Measurements from ENCODE around the gene BTBD2. TPM values are rescaled to one million over a fixed set of nuclear protein-coding genes. Genes with fewer than 3 reads are reported as not detected.

BTBD2 gene
- polyA plus RNA-seq, 1 donor (not counting 4 experiments of a cell fraction or from before 2014, with no cell fraction given) = 22.3 TPM

DNA sequence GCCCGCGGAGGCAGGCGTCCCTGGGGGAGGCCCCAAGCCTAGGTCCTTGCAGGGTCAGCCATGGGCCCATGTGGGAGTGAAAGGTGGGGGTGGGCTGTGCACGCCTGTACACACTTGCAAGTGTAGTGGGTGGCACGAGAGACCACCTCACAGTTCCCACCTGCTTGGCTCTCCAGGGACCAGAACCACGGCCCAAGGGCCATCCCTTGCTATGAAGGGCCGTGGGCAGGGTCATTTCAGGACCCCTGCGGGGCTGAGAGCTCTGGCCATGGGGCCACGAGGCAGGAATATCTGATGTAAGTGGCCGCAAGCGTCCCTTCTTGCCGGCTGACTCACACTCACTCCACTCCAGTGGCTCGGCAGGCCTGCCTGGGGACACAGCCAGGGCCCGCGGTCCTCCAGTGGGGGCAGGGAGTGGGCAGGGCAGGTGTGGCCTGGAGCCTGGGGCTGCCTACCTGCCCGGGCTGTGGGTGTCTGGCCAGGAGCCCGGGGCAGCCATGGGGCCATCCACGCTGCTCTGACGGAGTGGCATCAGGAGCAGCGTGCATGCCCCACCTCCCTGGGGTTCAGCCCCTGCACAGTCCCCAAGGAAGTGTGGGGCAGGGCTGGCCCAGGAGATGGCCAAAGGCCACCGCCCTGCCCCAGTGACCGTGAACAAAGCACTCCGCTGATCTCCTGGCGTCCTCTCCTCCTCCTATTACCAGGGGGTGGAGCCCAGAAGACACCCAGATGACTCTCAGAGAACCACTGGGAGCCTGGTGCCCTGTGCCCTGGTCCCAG lies 44.1 kb upstream of the BTBD2 start:
- peak overlapping the region; percentile 58 for H2AFZ ChIP-seq (ENCODE audit: control insufficient read depth, low read length)
- DNase-seq (ENCODE audit: low read depth, low spot score) (no peak), FAIRE-seq (no peak)
- peak overlapping the region; percentile 77 for H3K9ac ChIP-seq (ENCODE audit: control insufficient read depth, extremely low read depth, insufficient read depth, low read length)
- peaks cover 54% of the 10 kb centered on the region for H3K4me1 ChIP-seq (ENCODE audit: control insufficient read depth, extremely low read depth, insufficient read depth, low read length)
- no peaks in the 10 kb centered on the region for H3K36me3 ChIP-seq (ENCODE audit: control insufficient read depth in 2 of 2, extremely low read depth in 1 of 2, insufficient read depth in 2 of 2, low read length in 2 of 2)
- H3K9me3 ChIP-seq (ENCODE audit: control insufficient read depth, low read depth, low read length) = no peaks in the 10 kb centered on the region
- H3K4me2 ChIP-seq (ENCODE audit: control insufficient read depth, extremely low read depth, insufficient read depth, low read depth, low read length) = peak overlapping the region; percentile 64
- no peaks in the 10 kb centered on the region for H3K79me2 ChIP-seq (ENCODE audit: control insufficient read depth, insufficient read depth, low read length)
- H3K27me3 ChIP-seq (ENCODE audit: control insufficient read depth, extremely low read depth, insufficient read depth, low read length) = no peaks in the 10 kb centered on the region
- peak overlapping the region in 1 of 3 experiments; percentile 2 for H3K4me3 ChIP-seq (ENCODE audit: control insufficient read depth in 2 of 3, extremely low read depth in 1 of 3, insufficient read depth in 2 of 3, low read depth in 1 of 3, low read length in 3 of 3)
- TF ChIP-seq, protein P1, sequence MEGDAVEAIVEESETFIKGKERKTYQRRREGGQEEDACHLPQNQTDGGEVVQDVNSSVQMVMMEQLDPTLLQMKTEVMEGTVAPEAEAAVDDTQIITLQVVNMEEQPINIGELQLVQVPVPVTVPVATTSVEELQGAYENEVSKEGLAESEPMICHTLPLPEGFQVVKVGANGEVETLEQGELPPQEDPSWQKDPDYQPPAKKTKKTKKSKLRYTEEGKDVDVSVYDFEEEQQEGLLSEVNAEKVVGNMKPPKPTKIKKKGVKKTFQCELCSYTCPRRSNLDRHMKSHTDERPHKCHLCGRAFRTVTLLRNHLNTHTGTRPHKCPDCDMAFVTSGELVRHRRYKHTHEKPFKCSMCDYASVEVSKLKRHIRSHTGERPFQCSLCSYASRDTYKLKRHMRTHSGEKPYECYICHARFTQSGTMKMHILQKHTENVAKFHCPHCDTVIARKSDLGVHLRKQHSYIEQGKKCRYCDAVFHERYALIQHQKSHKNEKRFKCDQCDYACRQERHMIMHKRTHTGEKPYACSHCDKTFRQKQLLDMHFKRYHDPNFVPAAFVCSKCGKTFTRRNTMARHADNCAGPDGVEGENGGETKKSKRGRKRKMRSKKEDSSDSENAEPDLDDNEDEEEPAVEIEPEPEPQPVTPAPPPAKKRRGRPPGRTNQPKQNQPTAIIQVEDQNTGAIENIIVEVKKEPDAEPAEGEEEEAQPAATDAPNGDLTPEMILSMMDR (optimal IDR thresholded peaks at IDR 0.05 in 1 of 3, IDR thresholded peaks at IDR 0.05 in 1 of 3, conservative IDR thresholded peaks at IDR 0.05 in 1 of 3; ENCODE audit: extremely low read depth in 1 of 3, insufficient read depth in 2 of 3, low read length in 3 of 3) = no peak
- TF ChIP-seq EZH2 (IDR thresholded peaks at IDR 0.05; ENCODE audit: low read length) = no peak
- peak overlapping the region; percentile 95 for H3K27ac ChIP-seq (ENCODE audit: control insufficient read depth, insufficient read depth, low read length)
- H3K9me1 ChIP-seq (ENCODE audit: control insufficient read depth, extremely low read depth, insufficient read depth, low read length) = no peaks in the 10 kb centered on the region
- dilution Hi-C loops (cut with MboI; ENCODE audit: extremely low pct_ligation_motif_present, low sequenced_read_pairs) = no loop called here
- H4K20me1 ChIP-seq (ENCODE audit: control insufficient read depth, extremely low read depth, insufficient read depth, low read length) = no peaks in the 10 kb centered on the region

DNA sequence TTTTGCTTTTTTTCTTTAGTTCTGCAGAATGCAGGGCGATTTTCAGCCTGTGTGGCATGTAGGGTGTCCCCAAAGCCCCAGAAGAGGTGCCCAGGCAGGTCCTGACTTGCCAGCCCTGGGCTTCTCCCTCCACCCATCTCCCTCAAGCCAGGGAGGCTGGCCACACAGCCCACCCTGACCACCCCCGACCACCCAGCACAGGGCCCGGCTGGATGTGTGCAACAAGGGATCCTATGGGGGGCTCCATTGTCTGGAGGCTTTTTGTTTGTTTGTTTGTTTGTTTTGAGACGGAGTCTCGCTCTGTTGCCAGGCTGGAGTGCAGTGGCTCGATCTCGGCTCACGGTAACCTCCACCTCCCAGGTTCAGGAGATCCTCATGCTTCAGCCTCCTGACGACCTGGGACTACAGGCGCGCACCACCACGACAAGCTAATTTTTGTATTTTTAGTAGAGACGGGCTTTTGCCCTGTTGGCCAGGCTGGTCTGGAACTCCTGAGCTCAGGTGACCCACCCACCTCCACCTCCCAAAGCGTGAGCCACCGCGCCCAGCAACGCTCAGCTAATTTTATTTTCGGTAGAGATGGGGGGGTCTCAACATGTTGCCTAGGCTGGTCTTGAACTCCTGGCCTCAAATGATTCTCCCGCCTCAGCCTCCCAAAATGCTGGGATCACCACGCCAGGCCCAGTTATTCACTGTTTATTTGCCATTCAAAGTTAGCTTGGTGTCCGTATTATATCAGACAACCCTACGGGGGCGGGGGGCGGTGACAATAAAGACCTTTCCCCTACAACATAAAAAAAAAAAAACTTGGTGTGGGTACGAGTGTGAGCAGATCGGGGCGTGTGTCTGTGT lies 43.3 kb upstream of the BTBD2 start:
- Histone ChIP-seq H4K20me1 (ENCODE audit: control insufficient read depth, extremely low read depth, insufficient read depth, low read length) (no peaks in the 10 kb centered on the region), H3K4me1 (ENCODE audit: control insufficient read depth, extremely low read depth, insufficient read depth, low read length) (peaks cover 54% of the 10 kb centered on the region), H2AFZ (ENCODE audit: control insufficient read depth, low read length) (no peak overlapping the region), H3K4me2 (ENCODE audit: control insufficient read depth, extremely low read depth, insufficient read depth, low read depth, low read length) (peak overlapping the region; percentile 64), H3K79me2 (ENCODE audit: control insufficient read depth, insufficient read depth, low read length) (no peaks in the 10 kb centered on the region), H3K9me3 (ENCODE audit: control insufficient read depth, low read depth, low read length) (no peaks in the 10 kb centered on the region), H3K9ac (ENCODE audit: control insufficient read depth, extremely low read depth, insufficient read depth, low read length) (peak overlapping the region; percentile 77), H3K9me1 (ENCODE audit: control insufficient read depth, extremely low read depth, insufficient read depth, low read length) (no peaks in the 10 kb centered on the region), H3K27me3 (ENCODE audit: control insufficient read depth, extremely low read depth, insufficient read depth, low read length) (no peaks in the 10 kb centered on the region), H3K4me3 (ENCODE audit: control insufficient read depth in 2 of 3, extremely low read depth in 1 of 3, insufficient read depth in 2 of 3, low read depth in 1 of 3, low read length in 3 of 3) (no peak overlapping the region), H3K27ac (ENCODE audit: control insufficient read depth, insufficient read depth, low read length) (peak overlapping the region; percentile 95), H3K36me3 (ENCODE audit: control insufficient read depth in 2 of 2, extremely low read depth in 1 of 2, insufficient read depth in 2 of 2, low read length in 2 of 2) (no peaks in the 10 kb centered on the region)
- dilution Hi-C loops (cut with MboI; ENCODE audit: extremely low pct_ligation_motif_present, low sequenced_read_pairs) = no loop called here
- FAIRE-seq (no peak), DNase-seq (ENCODE audit: low read depth, low spot score) (no peak)
- TF ChIP-seq, protein P1 (optimal IDR thresholded peaks at IDR 0.05 in 1 of 3, IDR thresholded peaks at IDR 0.05 in 1 of 3, conservative IDR thresholded peaks at IDR 0.05 in 1 of 3; ENCODE audit: extremely low read depth in 1 of 3, insufficient read depth in 2 of 3, low read length in 3 of 3) = no peak
- no peak for TF ChIP-seq EZH2 (IDR thresholded peaks at IDR 0.05; ENCODE audit: low read length)
